Loucy (cell line): ENCODE measurements around the gene MSANTD2.

Experiments used
- EZH2phosphoT487 ChIP-seq: fragments of 200-600 bp; IDR thresholded peaks from 2 replicates; pipeline ENCODE4 v1.6.1; 2018; ENCODE audit warnings: antibody characterized with exemption, mild to moderate bottlenecking, moderate library complexity, borderline replicate concordance
- TF ChIP-seq, protein P1 (sequence below): fragments of 200-600 bp; sonication (generic); conservative IDR thresholded peaks from 2 replicates; pipeline ENCODE4 v1.5.1; 2014; ENCODE audit warnings: mild to moderate bottlenecking, antibody characterized with exemption, low read length

DNA sequence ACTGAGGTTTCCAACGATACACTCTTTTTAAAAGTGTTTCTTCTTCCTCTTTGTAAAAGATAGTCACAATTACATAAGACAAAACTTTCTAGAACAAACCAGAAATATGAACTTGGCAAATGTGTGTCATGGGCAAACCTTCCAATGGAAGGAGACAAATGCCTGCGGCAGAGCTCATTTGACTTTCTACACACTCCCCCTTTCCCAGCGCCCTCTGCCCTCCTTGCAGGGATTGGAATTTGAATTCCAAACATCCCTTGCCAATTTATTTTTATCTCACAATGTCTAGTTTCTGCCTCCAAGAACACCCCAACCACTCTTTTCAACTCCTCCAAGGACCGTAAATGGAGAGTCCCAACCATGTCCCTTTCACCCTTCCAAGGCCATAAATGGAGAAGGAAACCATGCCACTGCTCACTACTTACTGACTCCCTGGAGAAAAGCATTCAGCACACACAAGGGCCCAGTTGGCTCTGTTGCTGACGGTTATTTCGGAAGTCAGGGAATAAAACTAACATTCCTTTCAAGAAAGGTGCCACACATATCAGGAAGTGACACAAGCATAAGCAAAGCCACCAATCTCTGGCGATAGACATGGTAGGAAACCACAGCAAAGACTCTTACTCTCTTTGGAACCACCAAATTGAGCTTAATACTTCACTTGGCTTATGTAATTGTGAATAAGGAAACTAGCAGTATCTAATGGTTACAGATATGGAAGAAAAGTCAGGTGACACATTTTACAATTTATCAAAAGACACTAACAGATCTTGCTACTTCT, 23.2 kb downstream of the MSANTD2 start:
- TF ChIP-seq, protein P1, sequence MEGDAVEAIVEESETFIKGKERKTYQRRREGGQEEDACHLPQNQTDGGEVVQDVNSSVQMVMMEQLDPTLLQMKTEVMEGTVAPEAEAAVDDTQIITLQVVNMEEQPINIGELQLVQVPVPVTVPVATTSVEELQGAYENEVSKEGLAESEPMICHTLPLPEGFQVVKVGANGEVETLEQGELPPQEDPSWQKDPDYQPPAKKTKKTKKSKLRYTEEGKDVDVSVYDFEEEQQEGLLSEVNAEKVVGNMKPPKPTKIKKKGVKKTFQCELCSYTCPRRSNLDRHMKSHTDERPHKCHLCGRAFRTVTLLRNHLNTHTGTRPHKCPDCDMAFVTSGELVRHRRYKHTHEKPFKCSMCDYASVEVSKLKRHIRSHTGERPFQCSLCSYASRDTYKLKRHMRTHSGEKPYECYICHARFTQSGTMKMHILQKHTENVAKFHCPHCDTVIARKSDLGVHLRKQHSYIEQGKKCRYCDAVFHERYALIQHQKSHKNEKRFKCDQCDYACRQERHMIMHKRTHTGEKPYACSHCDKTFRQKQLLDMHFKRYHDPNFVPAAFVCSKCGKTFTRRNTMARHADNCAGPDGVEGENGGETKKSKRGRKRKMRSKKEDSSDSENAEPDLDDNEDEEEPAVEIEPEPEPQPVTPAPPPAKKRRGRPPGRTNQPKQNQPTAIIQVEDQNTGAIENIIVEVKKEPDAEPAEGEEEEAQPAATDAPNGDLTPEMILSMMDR: no peak
- TF ChIP-seq EZH2phosphoT487: no peak
